ENCODE results near the gene CACNG7. TPM values are rescaled to one million over a fixed set of nuclear protein-coding genes. Genes with fewer than 3 reads are reported as not detected.

The CACNG7 gene
- polyA plus RNA-seq, 1 donor from 2014 or later = 27.8 TPM

GRCh38 chr19:53905787-53906186 is 3.3 kb upstream of the CACNG7 start:
- no peaks in the 10 kb centered on the region for H3K9me2 ChIP-seq (ENCODE audit: insufficient read depth, low read length)
- no peak overlapping the region for H2AFZ ChIP-seq (ENCODE audit: low read depth, low read length)
- H3K4me3 ChIP-seq (ENCODE audit: low read length) = no peak overlapping the region
- no peak overlapping the region for H3K4me2 ChIP-seq (ENCODE audit: low read length)
- H3F3A ChIP-seq (ENCODE audit: insufficient read depth, low read length, poor library complexity, severe bottlenecking) = no peaks in the 10 kb centered on the region
- no peak for TF ChIP-seq MXI1 (conservative IDR thresholded peaks at IDR 0.05; ENCODE audit: poor library complexity, severe bottlenecking)
- H3K27me3 ChIP-seq (ENCODE audit: insufficient read depth, low read depth, low read length) = no peaks in the 10 kb centered on the region
- H3K36me3 ChIP-seq (ENCODE audit: insufficient read depth, low read length) = no peaks in the 10 kb centered on the region
- H4K20me1 ChIP-seq (ENCODE audit: insufficient read depth) = no peaks in the 10 kb centered on the region
- H3K79me2 ChIP-seq (replicated peaks; ENCODE audit: insufficient read depth, low read length) = peaks cover 5% of the 10 kb centered on the region
- no peak overlapping the region for H3K9ac ChIP-seq (ENCODE audit: low read length)
- H3K9me3 ChIP-seq (ENCODE audit: low read length) = no peaks in the 10 kb centered on the region
- H3K27ac ChIP-seq (ENCODE audit: low read length) = no peak overlapping the region

GRCh38 chr19:53906211-53907192 is 2.6 kb upstream of the CACNG7 start:
- Histone ChIP-seq H3F3A (ENCODE audit: insufficient read depth, low read length, poor library complexity, severe bottlenecking) (no peaks in the 10 kb centered on the region), H3K4me2 (ENCODE audit: low read length) (no peak overlapping the region), H3K9ac (ENCODE audit: low read length) (no peak overlapping the region), H3K9me3 (ENCODE audit: low read length) (no peaks in the 10 kb centered on the region), H3K9me2 (ENCODE audit: insufficient read depth, low read length) (no peaks in the 10 kb centered on the region), H3K27ac (ENCODE audit: low read length) (no peak overlapping the region), H3K27me3 (ENCODE audit: insufficient read depth, low read depth, low read length) (no peaks in the 10 kb centered on the region), H3K79me2 (replicated peaks; ENCODE audit: insufficient read depth, low read length) (peaks cover 12% of the 10 kb centered on the region), H2AFZ (ENCODE audit: low read depth, low read length) (no peak overlapping the region), H3K36me3 (ENCODE audit: insufficient read depth, low read length) (no peaks in the 10 kb centered on the region), H4K20me1 (ENCODE audit: insufficient read depth) (no peaks in the 10 kb centered on the region), H3K4me3 (ENCODE audit: low read length) (peak overlapping the region; percentile 40)
- TF ChIP-seq RAD21 (conservative IDR thresholded peaks at IDR 0.05) (peak; percentile 79), REST (IDR thresholded peaks at IDR 0.05; ENCODE audit: borderline replicate concordance) (no peak), POLR2AphosphoS5 (IDR thresholded peaks at IDR 0.05) (no peak), CTCF (IDR thresholded peaks at IDR 0.05; ENCODE audit: poor library complexity, severe bottlenecking) (peak; percentile 88), MXI1 (conservative IDR thresholded peaks at IDR 0.05; ENCODE audit: poor library complexity, severe bottlenecking) (no peak), SMC3 (conservative IDR thresholded peaks at IDR 0.05; ENCODE audit: poor library complexity) (peak; percentile 84)

GRCh38 chr19:53907193-53907581 is 1.9 kb upstream of the CACNG7 start:
- TF ChIP-seq CTCF (IDR thresholded peaks at IDR 0.05; ENCODE audit: poor library complexity, severe bottlenecking) = no peak
- TF ChIP-seq POLR2AphosphoS5 (IDR thresholded peaks at IDR 0.05) = no peak
- no peak for TF ChIP-seq SMC3 (conservative IDR thresholded peaks at IDR 0.05; ENCODE audit: poor library complexity)
- no peak for TF ChIP-seq RAD21 (conservative IDR thresholded peaks at IDR 0.05)
- TF ChIP-seq MXI1 (conservative IDR thresholded peaks at IDR 0.05; ENCODE audit: poor library complexity, severe bottlenecking) = no peak
- Histone ChIP-seq H3K27me3 (ENCODE audit: insufficient read depth, low read depth, low read length) (no peaks in the 10 kb centered on the region), H2AFZ (ENCODE audit: low read depth, low read length) (no peak overlapping the region)

More at GRCh38 chr19:53907193-53907581, 1.9 kb upstream of the CACNG7 start:
- Histone ChIP-seq H3K36me3 (ENCODE audit: insufficient read depth, low read length) (no peaks in the 10 kb centered on the region), H3K9me3 (ENCODE audit: low read length) (no peaks in the 10 kb centered on the region), H3F3A (ENCODE audit: insufficient read depth, low read length, poor library complexity, severe bottlenecking) (no peaks in the 10 kb centered on the region), H3K27ac (ENCODE audit: low read length) (no peak overlapping the region), H4K20me1 (ENCODE audit: insufficient read depth) (no peaks in the 10 kb centered on the region), H3K9me2 (ENCODE audit: insufficient read depth, low read length) (no peaks in the 10 kb centered on the region), H3K9ac (ENCODE audit: low read length) (peak overlapping the region; percentile 93), H3K4me2 (ENCODE audit: low read length) (no peak overlapping the region), H3K4me3 (ENCODE audit: low read length) (no peak overlapping the region), H3K79me2 (replicated peaks; ENCODE audit: insufficient read depth, low read length) (peaks cover 19% of the 10 kb centered on the region)
